ENCODE measurements around the gene EML6. TPM values are rescaled to one million over a fixed set of nuclear protein-coding genes. Genes with fewer than 3 reads are reported as not detected.

EML6 gene
- polyA plus RNA-seq, 2 donors: 0.88 to 1.3 TPM

- H3K4me1 ChIP-seq (ENCODE audit: control insufficient read depth in 2 of 2, insufficient read depth in 2 of 2, low read length in 1 of 2): peaks cover 11% of the 10 kb centered on the region in 2 donors
- H3K36me3 ChIP-seq (ENCODE audit: control insufficient read depth in 2 of 2, insufficient read depth in 2 of 2, low read length in 1 of 2): no peaks in the 10 kb centered on the region
- H3K27ac ChIP-seq (ENCODE audit: low read depth in 2 of 2, low read length in 1 of 2): no peak overlapping the region
- H3K9me3 ChIP-seq (ENCODE audit: control insufficient read depth in 2 of 2, insufficient read depth in 1 of 2, low read depth in 1 of 2, low read length in 1 of 2): no peaks in the 10 kb centered on the region
- no peaks in the 10 kb centered on the region for H3K27me3 ChIP-seq (ENCODE audit: control insufficient read depth in 1 of 2, insufficient read depth in 2 of 2, low read length in 2 of 2)
- no peak overlapping the region for H3K4me3 ChIP-seq (ENCODE audit: low read depth in 1 of 2, low read length in 2 of 2)
- WGBS, 2 donors: 70 to 79% methylated on average over 9 of the region's 9 CpGs
Observed at GRCh38 chr2:54947646-54948045, 224.2 kb downstream of the EML6 start.

- no peaks in the 10 kb centered on the region for H3K36me3 ChIP-seq (ENCODE audit: control insufficient read depth in 2 of 2, insufficient read depth in 2 of 2, low read length in 1 of 2)
- H3K27ac ChIP-seq (ENCODE audit: low read depth in 2 of 2, low read length in 1 of 2): peak overlapping the region in 1 of 2 donors; percentile 28
- no peaks in the 10 kb centered on the region for H3K27me3 ChIP-seq (ENCODE audit: control insufficient read depth in 1 of 2, insufficient read depth in 2 of 2, low read length in 2 of 2)
- 69 to 82% methylated on average over 12 of the region's 12 CpGs for WGBS, 2 donors
- peaks cover 11% of the 10 kb centered on the region in 2 donors for H3K4me1 ChIP-seq (ENCODE audit: control insufficient read depth in 2 of 2, insufficient read depth in 2 of 2, low read length in 1 of 2)
- H3K9me3 ChIP-seq (ENCODE audit: control insufficient read depth in 2 of 2, insufficient read depth in 1 of 2, low read depth in 1 of 2, low read length in 1 of 2): no peaks in the 10 kb centered on the region
- H3K4me3 ChIP-seq (ENCODE audit: low read depth in 1 of 2, low read length in 2 of 2): no peak overlapping the region
Observed at GRCh38 chr2:54948120-54948519, 224.7 kb downstream of the EML6 start.

GRCh38 chr2:54949431-54949830, 226.0 kb downstream of the EML6 start:
- H3K4me1 ChIP-seq (ENCODE audit: control insufficient read depth in 2 of 2, insufficient read depth in 2 of 2, low read length in 1 of 2): peaks cover 11% of the 10 kb centered on the region in 2 donors
- WGBS, 2 donors: 93 to 97% methylated on average over 6 of the region's 6 CpGs

GRCh38 chr2:54950811-54951210, 227.3 kb downstream of the EML6 start:
- H3K27ac ChIP-seq (ENCODE audit: low read depth in 2 of 2, low read length in 1 of 2): no peak overlapping the region
- 93 to 94% methylated on average over 3 of the region's 3 CpGs for WGBS, 2 donors
- H3K4me1 ChIP-seq (ENCODE audit: control insufficient read depth in 2 of 2, insufficient read depth in 2 of 2, low read length in 1 of 2): peaks cover 11% of the 10 kb centered on the region in 2 donors
- no peaks in the 10 kb centered on the region for H3K36me3 ChIP-seq (ENCODE audit: control insufficient read depth in 2 of 2, insufficient read depth in 2 of 2, low read length in 1 of 2)
- no peak overlapping the region for H3K4me3 ChIP-seq (ENCODE audit: low read depth in 1 of 2, low read length in 2 of 2)
- no peaks in the 10 kb centered on the region for H3K9me3 ChIP-seq (ENCODE audit: control insufficient read depth in 2 of 2, insufficient read depth in 1 of 2, low read depth in 1 of 2, low read length in 1 of 2)
- H3K27me3 ChIP-seq (ENCODE audit: control insufficient read depth in 1 of 2, insufficient read depth in 2 of 2, low read length in 2 of 2): no peaks in the 10 kb centered on the region

More at GRCh38 chr2:54949431-54949830, 226.0 kb downstream of the EML6 start:
- Histone ChIP-seq H3K36me3 (ENCODE audit: control insufficient read depth in 2 of 2, insufficient read depth in 2 of 2, low read length in 1 of 2) (no peaks in the 10 kb centered on the region), H3K27ac (ENCODE audit: low read depth in 2 of 2, low read length in 1 of 2) (no peak overlapping the region), H3K4me3 (ENCODE audit: low read depth in 1 of 2, low read length in 2 of 2) (no peak overlapping the region), H3K9me3 (ENCODE audit: control insufficient read depth in 2 of 2, insufficient read depth in 1 of 2, low read depth in 1 of 2, low read length in 1 of 2) (no peaks in the 10 kb centered on the region), H3K27me3 (ENCODE audit: control insufficient read depth in 1 of 2, insufficient read depth in 2 of 2, low read length in 2 of 2) (no peaks in the 10 kb centered on the region)

- Histone ChIP-seq H3K9me3 (ENCODE audit: control insufficient read depth in 2 of 2, insufficient read depth in 1 of 2, low read depth in 1 of 2, low read length in 1 of 2) (no peaks in the 10 kb centered on the region), H3K4me3 (ENCODE audit: low read depth in 1 of 2, low read length in 2 of 2) (no peak overlapping the region), H3K27ac (ENCODE audit: low read depth in 2 of 2, low read length in 1 of 2) (no peak overlapping the region), H3K27me3 (ENCODE audit: control insufficient read depth in 1 of 2, insufficient read depth in 2 of 2, low read length in 2 of 2) (no peaks in the 10 kb centered on the region), H3K36me3 (ENCODE audit: control insufficient read depth in 2 of 2, insufficient read depth in 2 of 2, low read length in 1 of 2) (no peaks in the 10 kb centered on the region), H3K4me1 (ENCODE audit: control insufficient read depth in 2 of 2, insufficient read depth in 2 of 2, low read length in 1 of 2) (peaks cover 7 to 8% of the 10 kb centered on the region in 2 donors)
- WGBS, 2 donors: 73 to 83% methylated on average over 5 of the region's 5 CpGs
Observed at GRCh38 chr2:54952425-54952824, 229.0 kb downstream of the EML6 start.

- Histone ChIP-seq H3K27ac (ENCODE audit: low read depth in 2 of 2, low read length in 1 of 2) (no peak overlapping the region), H3K9me3 (ENCODE audit: control insufficient read depth in 2 of 2, insufficient read depth in 1 of 2, low read depth in 1 of 2, low read length in 1 of 2) (no peaks in the 10 kb centered on the region), H3K27me3 (ENCODE audit: control insufficient read depth in 1 of 2, insufficient read depth in 2 of 2, low read length in 2 of 2) (no peaks in the 10 kb centered on the region), H3K4me1 (ENCODE audit: control insufficient read depth in 2 of 2, insufficient read depth in 2 of 2, low read length in 1 of 2) (peaks cover 7 to 8% of the 10 kb centered on the region in 2 donors), H3K4me3 (ENCODE audit: low read depth in 1 of 2, low read length in 2 of 2) (no peak overlapping the region), H3K36me3 (ENCODE audit: control insufficient read depth in 2 of 2, insufficient read depth in 2 of 2, low read length in 1 of 2) (no peaks in the 10 kb centered on the region)
- WGBS, 2 donors: 74 to 75% methylated on average over 9 of the region's 9 CpGs
Observed at GRCh38 chr2:54952978-54953456, 229.6 kb downstream of the EML6 start.

- WGBS, 2 donors: 82 to 86% methylated on average over 8 of the region's 8 CpGs
- Histone ChIP-seq H3K4me1 (ENCODE audit: control insufficient read depth in 2 of 2, insufficient read depth in 2 of 2, low read length in 1 of 2) (peaks cover 0 to under 1% of the 10 kb centered on the region in 2 donors), H3K36me3 (ENCODE audit: control insufficient read depth in 2 of 2, insufficient read depth in 2 of 2, low read length in 1 of 2) (no peaks in the 10 kb centered on the region), H3K4me3 (ENCODE audit: low read depth in 1 of 2, low read length in 2 of 2) (no peak overlapping the region), H3K27ac (ENCODE audit: low read depth in 2 of 2, low read length in 1 of 2) (no peak overlapping the region), H3K27me3 (ENCODE audit: control insufficient read depth in 1 of 2, insufficient read depth in 2 of 2, low read length in 2 of 2) (no peaks in the 10 kb centered on the region), H3K9me3 (ENCODE audit: control insufficient read depth in 2 of 2, insufficient read depth in 1 of 2, low read depth in 1 of 2, low read length in 1 of 2) (no peaks in the 10 kb centered on the region)
Observed at GRCh38 chr2:54954158-54954557, 230.7 kb downstream of the EML6 start.

- Histone ChIP-seq H3K9me3 (ENCODE audit: control insufficient read depth in 2 of 2, insufficient read depth in 1 of 2, low read depth in 1 of 2, low read length in 1 of 2) (no peaks in the 10 kb centered on the region), H3K4me3 (ENCODE audit: low read depth in 1 of 2, low read length in 2 of 2) (no peak overlapping the region), H3K36me3 (ENCODE audit: control insufficient read depth in 2 of 2, insufficient read depth in 2 of 2, low read length in 1 of 2) (no peaks in the 10 kb centered on the region), H3K4me1 (ENCODE audit: control insufficient read depth in 2 of 2, insufficient read depth in 2 of 2, low read length in 1 of 2) (no peaks in the 10 kb centered on the region), H3K27me3 (ENCODE audit: control insufficient read depth in 1 of 2, insufficient read depth in 2 of 2, low read length in 2 of 2) (no peaks in the 10 kb centered on the region), H3K27ac (ENCODE audit: low read depth in 2 of 2, low read length in 1 of 2) (no peak overlapping the region)
- 97 to 98% methylated on average over 3 of the region's 3 CpGs for WGBS, 2 donors
Observed at GRCh38 chr2:54954705-54955357, 231.4 kb downstream of the EML6 start.

GRCh38 chr2:54955358-54956110, 232.1 kb downstream of the EML6 start:
- WGBS, 2 donors: 64 to 71% methylated on average over 9 of the region's 9 CpGs
- no peaks in the 10 kb centered on the region for H3K9me3 ChIP-seq (ENCODE audit: control insufficient read depth in 2 of 2, insufficient read depth in 1 of 2, low read depth in 1 of 2, low read length in 1 of 2)
- H3K27ac ChIP-seq (ENCODE audit: low read depth in 2 of 2, low read length in 1 of 2): peak overlapping the region in 1 of 2 donors; percentile 17
- H3K4me1 ChIP-seq (ENCODE audit: control insufficient read depth in 2 of 2, insufficient read depth in 2 of 2, low read length in 1 of 2): no peaks in the 10 kb centered on the region
- H3K27me3 ChIP-seq (ENCODE audit: control insufficient read depth in 1 of 2, insufficient read depth in 2 of 2, low read length in 2 of 2): no peaks in the 10 kb centered on the region
- no peak overlapping the region for H3K4me3 ChIP-seq (ENCODE audit: low read depth in 1 of 2, low read length in 2 of 2)
- H3K36me3 ChIP-seq (ENCODE audit: control insufficient read depth in 2 of 2, insufficient read depth in 2 of 2, low read length in 1 of 2): no peaks in the 10 kb centered on the region

Measured in esophagus (tissue), 2 donors.